Endothelial cell of umbilical vein (primary cell): ENCODE measurements around the gene SLC1A1.

ENCODE experiments used
- CTCF ChIP-seq, 2 donors: IDR thresholded peaks; 1 replicate in 1 of 2; 2 replicates in 1 of 2; pipeline ENCODE4 v1.5.1; 2011; ENCODE audit warnings: low read length in 2 of 2, mild to moderate bottlenecking in 2 of 2, moderate library complexity in 2 of 2, control low read depth in 1 of 2, inconsistent platforms in 1 of 2, low read depth in 1 of 2; ENCODE audit not compliant: insufficient read depth in 1 of 2; ENCODE audit errors: extremely low read depth in 1 of 2
- EZH2 ChIP-seq: IDR thresholded peaks from 2 replicates; pipeline ENCODE4 v1.6.1; 2012; ENCODE audit warnings: borderline replicate concordance, low read depth, mild to moderate bottlenecking, moderate library complexity, low read length, inconsistent platforms; ENCODE audit not compliant: severe bottlenecking
- POLR2A ChIP-seq: IDR thresholded peaks from 2 replicates; pipeline ENCODE4 v1.6.1; 2012; ENCODE audit warnings: low read depth, mild to moderate bottlenecking, control low read depth, low read length
- TF ChIP-seq, protein P1 (sequence below): IDR thresholded peaks from 2 replicates; pipeline ENCODE4 v1.6.1; 2011; ENCODE audit not compliant: insufficient read depth, insufficient read length

DNA sequence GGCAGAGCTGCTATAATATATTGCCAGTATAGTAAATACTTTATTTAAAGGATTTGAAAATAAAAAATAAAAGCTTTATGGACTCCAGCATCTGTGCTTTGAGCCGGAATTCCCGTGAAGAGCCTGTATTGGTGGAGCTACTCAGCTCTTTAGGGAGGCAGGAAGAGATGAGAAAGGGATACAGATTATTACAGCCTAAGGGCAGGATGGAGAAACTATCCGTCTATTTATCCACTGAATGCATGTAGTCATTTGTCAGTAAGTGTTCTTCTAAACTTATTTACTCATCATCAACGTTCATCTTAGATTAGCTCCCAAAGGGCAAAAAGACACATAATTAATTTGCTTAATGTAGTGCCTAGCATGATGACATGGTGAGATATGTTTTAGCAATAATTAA lies 48.4 kb downstream of the SLC1A1 start:
- TF ChIP-seq POLR2A (no peak), CTCF (IDR thresholded peaks at IDR 0.05; ENCODE audit: extremely low read depth in 1 of 2, insufficient read depth in 1 of 2, low read depth in 1 of 2, low read length in 2 of 2) (no peak), EZH2 (no peak)
- TF ChIP-seq, protein P1, sequence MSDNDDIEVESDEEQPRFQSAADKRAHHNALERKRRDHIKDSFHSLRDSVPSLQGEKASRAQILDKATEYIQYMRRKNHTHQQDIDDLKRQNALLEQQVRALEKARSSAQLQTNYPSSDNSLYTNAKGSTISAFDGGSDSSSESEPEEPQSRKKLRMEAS = no peak
